A204.1 (cell line): ENCODE measurements around the gene SCGB2B2.
"Not testable (repeated sequence)": the region's sequence is repeated elsewhere in the genome, so short reads cannot be mapped to it uniquely, and the experiment has no call there.

Experiments used
- FAIRE-seq: peaks from 2 replicates; lab custom pipeline; 2012; peaks lifted over from hg19 to GRCh38; lab: Jason Lieb, UNC

Gene SCGB2B2

DNA sequence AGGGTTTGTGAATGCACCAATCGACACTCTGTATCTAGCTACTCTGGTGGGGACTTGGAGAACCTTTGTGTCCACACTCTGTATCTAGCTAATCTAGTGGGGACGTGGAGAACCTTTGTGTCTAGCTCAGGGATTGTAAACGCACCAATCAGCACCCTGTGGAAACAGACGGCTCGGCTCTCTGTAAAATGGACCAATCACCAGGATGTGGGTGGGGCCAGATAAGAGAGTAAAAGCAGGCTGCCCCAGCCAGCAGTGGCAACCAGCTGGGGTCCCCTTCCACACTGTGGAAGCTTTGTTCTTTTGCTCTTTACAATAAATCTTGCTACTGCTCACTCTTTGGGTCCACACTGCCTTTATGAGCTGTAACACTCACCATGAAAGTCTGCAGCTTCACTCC lies 8.3 kb downstream of the SCGB2B2 start:
- not testable (repeated sequence) for FAIRE-seq

DNA sequence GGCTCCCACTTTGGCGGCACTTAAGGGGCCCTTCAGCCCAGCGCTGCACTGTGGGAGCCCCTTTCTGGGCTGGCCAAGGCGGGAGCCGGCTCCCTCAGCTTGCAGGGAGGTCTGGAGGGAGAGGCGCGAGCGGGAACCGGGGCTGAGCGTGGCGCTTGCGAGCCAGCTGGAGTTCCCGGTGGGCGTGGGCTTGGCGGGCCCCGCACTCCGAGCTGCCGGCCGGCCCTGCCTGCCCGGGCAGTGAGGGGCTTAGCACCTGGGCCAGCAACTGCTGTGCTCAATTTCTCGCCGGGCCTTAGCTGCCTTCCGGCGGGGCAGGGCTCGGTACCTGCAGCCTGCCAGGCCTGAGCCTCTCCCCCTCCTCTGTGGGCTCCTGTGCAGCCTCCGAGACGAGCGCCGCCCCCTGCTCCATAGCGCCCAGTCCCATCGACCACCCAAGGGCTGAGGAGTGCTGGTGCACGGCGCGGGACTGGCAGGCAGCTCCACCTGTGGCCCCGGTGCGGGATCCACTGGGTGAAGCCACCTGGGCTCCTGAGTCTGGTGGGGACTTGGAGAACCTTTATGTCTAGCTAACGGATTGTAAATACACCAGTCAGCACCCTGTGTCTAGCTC lies 8.8 kb downstream of the SCGB2B2 start:
- not testable (repeated sequence) for FAIRE-seq

DNA sequence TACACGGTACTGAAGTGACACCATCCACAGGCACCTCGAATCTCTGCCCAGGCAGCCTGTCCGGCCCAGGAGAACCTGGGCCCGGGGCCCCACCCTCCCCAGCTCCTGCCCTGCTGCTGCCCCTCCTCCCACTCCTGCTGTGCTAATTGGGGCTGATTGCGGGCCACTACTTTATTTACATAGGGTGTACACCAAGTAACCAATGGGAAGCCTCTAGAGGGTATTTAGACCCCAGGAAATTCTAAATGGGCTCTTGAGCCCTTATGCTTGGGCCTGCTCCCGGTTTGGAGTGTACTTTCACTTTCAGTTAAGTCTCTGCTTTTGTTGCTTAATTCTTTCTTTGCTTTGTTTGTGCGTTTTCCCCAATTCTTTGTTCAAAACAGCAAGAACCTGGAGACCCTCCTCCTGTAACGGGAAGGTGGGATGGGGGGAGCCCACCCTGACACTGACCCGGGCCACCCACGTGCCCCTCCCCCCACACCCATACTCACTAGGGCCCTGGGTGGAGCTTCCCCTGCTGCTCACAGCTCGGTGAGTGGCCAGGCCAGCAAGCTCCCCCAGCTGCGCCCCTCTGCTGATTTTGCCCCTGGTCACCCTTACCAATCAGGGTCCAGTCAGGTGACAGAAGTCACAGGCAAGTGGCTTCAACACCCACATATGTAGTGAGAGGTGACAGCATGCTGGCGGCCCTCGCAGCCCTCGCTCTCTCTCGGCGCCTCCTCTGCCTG lies 9.4 kb downstream of the SCGB2B2 start:
- no peak for FAIRE-seq

DNA sequence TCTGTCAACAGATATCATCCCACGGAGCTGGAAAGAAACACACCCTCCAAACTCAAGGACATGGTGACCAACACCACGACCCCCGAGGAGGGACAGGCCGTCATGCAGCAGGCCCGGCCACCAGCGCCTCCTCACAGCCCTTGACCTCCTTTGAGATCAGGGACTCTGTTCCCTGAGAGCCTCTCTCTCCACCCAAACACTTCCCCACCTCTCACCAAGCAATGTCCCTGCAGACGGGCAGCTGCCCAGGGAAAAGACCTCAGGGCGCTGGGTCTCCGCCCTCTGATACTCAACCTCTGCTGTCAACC lies 10.0 kb downstream of the SCGB2B2 start:
- FAIRE-seq: no peak

DNA sequence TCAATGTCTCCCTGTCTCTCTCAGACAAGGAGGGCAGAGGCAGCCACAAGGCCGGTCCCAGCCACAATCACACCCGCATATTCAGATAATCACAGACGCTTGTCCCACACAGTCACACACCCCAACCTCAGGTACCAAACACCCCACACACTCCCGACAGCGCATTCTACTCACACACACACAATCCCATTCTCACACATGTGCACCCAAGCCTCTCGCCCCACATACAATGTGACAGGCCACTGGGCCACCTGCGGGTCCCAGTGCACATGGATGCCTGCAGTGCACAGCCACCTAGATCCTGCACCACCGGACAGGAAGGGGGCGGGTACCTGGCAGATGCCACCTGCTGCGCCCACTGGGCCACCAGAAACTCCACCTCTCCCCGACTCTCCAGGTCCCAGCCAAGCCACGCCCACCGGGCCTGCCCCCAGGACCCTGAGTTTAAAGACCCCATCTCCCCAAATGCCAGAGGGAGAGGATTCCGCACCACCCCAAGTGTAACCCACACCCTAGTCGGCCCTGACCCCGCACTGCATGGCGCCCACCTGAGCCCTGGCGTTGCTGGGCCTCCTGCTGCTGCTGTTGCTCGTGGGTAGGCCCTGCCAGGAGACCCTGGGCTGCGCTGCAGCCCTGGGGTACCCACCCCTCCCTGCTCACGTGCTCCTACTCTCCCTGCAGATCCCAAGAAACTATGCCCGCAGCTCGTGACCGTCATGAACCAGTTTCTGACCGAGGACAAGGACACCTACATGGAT lies 10.6 kb downstream of the SCGB2B2 start:
- no peak for FAIRE-seq

DNA sequence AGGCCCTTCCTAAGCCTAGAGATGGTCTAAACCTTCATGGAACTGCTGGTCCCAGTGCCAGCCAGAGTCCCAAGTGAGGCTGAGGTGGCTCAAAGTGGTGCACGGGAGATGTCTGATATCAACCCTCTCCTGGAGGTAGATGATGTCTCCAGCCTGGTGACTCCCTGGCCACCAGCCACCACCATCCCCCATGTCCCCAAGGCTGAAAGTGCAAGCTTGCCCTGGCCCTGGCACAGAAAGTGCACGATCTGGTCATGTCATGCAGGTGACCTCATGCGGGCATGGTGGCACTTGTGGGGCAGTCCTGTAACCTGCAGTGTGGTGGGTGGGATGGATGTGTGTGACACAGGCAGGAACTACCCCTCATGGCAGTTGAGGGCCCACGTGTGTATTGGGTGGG lies 11.7 kb downstream of the SCGB2B2 start:
- FAIRE-seq: not testable (repeated sequence)

DNA sequence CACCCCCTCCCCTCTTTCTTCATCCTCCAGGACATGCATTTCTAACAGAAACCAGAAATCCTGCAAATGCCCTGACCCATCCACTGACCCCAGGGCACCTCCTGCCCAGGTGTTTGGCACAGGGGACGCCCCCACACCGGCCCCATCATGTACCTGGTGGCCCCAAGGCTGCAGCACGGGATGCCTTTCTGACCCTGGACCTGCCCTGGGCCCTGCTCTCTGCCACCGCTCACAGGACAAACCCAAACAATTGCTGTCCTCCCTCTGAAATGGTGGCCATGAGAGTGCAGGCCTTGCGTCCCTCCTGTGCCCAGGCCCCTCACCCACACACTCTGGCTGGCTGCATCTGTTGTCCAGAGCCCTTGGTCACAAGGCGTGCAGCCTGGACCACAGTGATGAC lies 12.1 kb downstream of the SCGB2B2 start:
- FAIRE-seq: no peak

DNA sequence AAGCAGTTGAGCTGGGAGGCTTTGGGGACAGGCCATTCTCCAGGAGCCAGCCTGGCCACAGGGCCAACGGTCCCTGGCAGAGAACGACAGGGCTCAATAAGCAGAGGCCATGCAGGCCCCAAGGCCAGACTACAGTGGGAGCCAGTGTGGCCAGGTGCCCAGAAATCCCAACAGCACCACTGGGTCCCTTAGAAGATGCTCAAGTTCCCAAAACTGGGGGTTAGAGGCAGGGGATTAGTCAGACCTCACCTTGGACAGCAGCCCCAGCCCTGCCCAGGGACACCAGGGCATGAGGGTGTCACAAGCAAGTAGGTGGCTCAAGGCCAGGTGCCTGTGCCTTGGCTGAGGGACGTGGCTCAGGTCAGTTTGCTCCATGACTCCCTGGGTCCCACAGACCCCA lies 12.8 kb downstream of the SCGB2B2 start:
- FAIRE-seq: no peak

DNA sequence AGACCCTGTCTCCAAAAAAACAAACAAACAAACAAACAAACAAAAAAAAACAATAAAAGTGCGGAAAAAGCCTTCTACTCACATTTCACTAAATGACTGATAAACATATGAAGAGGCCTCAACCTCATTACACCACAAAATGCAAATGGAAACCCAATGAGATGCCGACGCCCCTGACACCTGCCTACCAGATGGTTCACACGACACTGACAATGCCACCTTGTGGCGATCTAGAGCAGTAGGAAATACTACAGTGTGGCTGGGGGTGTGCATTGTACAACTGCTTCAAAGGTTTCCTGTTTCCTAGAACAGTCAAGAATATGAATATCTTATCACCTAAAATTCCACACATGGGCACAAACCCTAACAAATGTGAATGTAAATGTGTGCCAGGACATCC lies 14.0 kb downstream of the SCGB2B2 start:
- no peak for FAIRE-seq

DNA sequence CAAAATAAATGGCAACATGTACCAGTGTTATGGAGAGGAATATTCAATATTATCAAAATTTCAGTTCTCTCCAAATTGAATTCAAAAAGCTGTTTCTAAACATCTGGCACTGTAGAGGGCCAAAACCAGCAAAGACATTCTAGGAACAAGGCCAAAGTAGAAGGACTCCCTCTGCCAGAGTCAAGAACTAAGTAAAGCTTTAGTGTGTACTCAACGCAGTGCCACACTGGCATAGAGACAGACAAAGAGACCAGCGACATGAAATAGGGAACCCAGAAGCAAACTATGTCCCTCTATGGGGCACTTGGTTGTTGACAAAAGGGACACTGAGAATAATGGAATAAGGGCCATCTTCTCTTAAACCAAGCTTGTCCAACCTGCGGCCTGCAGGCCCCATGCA lies 15.6 kb downstream of the SCGB2B2 start:
- no peak for FAIRE-seq

DNA sequence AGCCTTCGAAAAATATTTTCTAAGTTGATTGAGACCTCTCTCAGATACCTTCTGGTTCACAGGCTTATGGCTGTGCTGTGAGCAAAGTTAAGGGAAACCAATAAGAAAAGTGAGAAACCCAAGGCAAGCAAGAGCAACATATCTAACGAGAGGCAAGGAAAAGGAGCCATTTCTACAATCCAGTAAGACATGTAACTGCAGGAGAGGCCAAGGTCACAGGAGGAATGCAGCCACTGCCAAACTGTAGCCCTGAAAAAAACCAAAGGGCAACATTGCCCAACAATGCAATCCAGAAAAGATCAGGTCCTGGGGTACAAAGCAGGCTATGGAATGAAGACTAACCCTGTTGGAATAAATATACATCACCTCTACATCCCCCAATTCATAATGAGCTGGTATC lies 21.3 kb downstream of the SCGB2B2 start:
- no peak for FAIRE-seq

DNA sequence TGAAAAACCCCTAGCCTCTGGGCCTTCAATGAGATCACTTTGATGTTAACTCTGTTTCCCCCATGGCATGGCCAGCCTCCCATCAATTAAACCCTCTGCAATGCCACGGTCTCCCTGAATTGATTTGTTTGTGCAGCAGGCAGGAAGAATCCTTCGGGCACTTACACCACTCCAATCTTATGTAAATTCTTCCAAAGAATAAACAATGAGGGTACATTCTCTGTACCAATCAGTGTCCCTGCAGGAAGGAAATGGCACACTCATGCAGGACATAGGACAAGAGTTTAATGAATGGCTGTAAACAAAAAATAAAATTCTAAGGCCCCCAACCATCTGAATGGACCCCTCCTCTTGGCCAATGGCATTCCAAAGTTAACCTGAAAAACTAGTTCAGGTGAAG lies 22.2 kb downstream of the SCGB2B2 start:
- FAIRE-seq: no peak

DNA sequence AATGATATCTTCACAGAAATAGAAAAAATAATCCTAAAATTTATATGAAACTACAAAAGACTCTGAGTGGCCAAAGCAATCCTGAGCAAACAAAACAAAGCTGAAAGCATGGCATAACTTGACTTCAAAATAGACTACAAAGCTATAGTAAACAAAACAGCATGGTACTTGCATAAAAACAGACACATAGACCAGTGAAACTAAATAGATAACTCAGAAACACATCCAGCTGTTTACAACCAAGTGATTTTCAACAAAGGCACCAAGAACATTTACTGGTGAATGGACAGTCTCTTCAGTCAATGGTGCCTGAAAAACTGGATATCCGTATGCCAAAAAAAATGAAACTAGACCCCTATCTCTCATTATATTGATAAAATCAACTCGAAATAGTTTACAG lies 25.2 kb downstream of the SCGB2B2 start:
- FAIRE-seq: no peak

DNA sequence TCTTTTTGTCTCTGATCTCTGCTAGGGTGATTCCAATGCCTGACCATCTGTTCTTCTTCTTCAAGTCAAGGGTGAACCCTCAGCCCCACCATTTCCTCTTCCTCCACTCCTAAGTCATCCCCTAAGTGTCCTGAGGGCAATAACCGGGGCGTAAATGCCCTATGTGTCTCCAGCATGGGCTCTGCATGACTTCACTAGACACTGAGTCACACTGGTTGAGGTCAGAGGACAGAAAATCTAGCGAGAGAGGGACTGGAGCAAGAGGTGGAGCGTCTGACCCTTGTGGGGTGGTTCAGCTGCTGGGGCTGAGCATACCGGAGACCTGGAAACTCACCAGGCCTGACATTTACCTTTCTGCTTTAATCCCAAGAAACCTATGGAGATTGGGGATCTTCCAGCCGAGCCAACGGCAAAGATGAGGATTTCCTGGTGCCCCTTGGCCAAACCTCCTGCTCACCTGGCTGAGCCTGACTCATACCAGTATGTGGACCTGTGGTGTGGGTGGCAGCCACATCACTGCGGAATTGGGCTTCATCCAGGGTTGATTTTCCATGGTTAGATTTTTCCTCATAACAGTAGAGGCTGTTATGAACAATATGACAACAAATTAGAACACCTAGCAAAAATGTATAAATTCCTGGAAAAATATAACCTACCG lies 26.9 kb downstream of the SCGB2B2 start:
- FAIRE-seq: no peak

DNA sequence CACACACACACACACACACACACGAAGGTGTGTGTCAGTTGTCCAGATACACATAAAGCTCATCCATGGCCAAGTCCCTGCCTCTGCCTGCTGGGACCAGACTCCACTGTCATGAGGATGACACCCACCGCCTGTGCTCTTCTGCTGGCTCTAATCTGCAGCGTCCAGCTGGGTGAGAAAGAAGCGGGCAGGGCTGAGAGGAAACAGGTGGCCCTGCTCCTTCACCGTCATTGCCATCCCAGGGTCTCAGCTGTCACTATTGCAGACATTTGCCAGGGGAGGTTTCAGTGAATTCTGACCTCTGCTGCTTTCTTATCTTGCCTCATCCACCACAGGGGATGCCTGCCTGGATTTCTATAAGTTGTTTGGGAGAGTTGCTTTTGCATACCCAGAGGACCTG lies 31.4 kb downstream of the SCGB2B2 start:
- no peak for FAIRE-seq

DNA sequence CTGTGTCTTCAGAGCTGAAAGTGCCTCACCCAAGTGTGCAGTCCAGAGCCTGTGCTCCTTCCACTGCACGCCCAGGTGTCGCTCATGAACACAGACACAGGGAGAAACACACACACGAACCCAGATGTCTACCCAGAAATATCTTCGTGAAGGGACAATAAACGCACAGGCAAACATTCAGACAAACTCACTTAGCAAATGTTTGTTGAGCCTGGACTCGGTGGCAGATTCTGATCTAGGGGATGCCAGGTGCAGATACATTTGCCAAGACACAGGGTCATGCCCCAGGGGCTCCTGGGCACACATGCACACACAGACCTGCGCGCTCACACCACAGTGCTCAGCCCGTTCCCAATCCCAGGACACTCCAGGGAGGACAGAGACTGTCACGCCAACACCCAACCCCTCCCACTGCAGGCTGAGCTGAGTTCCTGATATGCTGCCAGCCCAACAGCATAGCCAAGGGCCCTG lies 31.9 kb downstream of the SCGB2B2 start:
- no peak for FAIRE-seq

DNA sequence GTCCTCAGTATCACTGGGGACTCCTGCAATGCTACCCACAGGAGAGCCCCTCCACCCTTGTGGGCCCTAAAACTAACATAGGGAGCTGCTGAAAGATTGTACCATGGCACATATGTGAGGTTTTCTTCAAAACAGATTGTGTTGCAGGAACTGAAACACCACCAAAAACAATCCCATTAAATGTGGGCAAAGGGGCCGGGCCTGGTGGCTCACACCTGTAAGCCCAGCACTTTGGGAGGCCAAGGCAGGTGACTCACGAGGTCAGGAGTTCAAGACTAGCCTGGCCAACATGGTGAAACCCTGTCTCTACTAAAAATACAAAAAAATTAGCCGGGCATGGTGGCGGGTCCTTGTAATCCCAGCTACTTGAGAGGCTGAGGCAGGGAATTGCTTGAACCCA lies 34.7 kb downstream of the SCGB2B2 start:
- no peak for FAIRE-seq

DNA sequence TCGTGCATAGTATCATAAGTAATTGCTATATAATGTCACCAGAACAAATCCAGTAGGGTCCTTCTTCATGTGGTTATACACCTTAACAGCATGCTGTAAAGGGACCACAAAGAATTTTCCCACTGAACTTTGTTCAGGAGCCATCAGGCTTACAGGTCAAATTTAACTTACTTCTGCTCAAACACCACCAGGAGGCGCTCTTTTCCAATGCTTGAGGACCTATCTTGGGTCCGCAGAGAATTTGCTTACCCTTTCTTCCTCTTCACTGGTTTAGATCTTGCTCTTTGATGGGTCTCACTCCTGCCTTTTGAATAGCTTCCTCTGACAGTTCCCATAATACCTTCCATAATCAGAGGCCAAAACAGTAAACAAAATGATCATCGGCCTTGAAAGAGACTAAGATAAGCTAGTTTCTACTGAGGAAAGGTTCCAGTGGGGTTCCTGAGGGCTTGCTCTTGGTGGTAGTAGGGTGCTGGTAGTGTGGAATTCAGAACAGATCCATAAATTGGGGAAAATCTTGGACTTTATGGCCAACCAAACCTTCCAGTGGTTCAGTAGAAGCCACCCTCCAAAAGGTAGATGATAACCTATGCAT lies 37.4 kb downstream of the SCGB2B2 start:
- peak; percentile 92 for FAIRE-seq

DNA sequence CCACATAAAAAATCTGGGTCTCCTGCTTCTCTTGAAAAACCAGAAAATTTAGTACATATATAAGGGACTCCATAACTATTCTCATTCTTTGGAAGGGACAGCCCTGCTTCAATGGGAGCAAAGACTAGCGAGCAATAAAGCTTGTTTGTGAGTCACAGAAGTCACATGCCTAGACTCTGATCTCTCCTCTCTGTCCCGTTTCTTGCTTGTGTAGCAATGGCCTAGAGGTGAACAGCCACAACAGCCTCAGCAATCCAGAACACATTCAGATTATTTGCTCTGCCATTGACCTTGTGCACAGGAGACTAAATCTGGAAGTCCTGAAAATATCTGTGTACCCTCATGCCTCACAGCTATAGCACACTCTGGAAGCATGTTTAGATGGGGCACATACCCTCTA lies 43.2 kb downstream of the SCGB2B2 start:
- FAIRE-seq: no peak
